ENCODE data around the gene PLXNB1.
"Not testable (repeated sequence)": the region's sequence is repeated elsewhere in the genome, so short reads cannot be mapped to it uniquely, and the experiment has no call there.

Gene PLXNB1

DNA sequence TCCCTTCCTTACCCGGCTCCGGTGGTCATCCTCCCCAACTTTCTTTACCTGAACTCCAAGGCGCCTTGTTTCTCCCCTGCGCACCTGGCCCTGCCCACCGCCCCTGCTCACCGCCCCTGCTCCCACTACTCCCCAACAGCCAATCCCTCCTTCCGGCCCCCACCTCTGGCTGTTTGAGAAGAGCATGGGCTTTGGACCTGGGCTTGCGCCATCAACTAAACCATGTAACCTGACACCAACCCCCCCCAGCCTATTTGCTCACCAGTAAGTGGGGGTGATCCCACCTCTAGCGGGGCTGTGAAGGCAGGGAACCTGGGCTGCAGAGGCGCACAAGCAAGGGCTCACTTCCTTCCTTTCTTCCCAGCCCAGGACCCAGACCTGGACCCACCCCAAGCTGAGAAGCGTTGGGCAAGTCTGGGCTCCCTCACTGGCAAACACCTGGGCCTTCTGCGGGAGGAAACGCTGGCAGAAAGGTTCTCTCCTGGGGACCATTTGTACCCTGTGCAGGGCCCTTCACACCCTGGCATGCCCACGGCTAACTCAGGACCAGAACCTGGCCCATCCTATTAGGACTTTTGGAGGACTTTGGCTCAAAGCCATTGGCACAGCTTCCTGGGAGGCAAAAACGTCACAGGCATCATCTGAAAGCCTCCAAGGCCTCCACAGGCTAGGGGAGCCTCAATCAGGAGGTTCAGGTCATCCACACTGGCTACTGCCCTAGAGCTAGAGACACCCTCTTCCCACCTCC, at the start of gene PLXNB1:
TSS of gene PLXNB1 (minus strand) at position 127 of the 748 bp plus-strand sequence. CDS start 5,475 bp downstream, outside the sequence.
- TF ChIP-seq, protein P1, sequence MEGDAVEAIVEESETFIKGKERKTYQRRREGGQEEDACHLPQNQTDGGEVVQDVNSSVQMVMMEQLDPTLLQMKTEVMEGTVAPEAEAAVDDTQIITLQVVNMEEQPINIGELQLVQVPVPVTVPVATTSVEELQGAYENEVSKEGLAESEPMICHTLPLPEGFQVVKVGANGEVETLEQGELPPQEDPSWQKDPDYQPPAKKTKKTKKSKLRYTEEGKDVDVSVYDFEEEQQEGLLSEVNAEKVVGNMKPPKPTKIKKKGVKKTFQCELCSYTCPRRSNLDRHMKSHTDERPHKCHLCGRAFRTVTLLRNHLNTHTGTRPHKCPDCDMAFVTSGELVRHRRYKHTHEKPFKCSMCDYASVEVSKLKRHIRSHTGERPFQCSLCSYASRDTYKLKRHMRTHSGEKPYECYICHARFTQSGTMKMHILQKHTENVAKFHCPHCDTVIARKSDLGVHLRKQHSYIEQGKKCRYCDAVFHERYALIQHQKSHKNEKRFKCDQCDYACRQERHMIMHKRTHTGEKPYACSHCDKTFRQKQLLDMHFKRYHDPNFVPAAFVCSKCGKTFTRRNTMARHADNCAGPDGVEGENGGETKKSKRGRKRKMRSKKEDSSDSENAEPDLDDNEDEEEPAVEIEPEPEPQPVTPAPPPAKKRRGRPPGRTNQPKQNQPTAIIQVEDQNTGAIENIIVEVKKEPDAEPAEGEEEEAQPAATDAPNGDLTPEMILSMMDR (IDR thresholded peaks at IDR 0.05; ENCODE audit: low read depth, low read length): no peak
- DNase-seq (ENCODE audit: extremely low read depth, low read depth): no peak

DNA sequence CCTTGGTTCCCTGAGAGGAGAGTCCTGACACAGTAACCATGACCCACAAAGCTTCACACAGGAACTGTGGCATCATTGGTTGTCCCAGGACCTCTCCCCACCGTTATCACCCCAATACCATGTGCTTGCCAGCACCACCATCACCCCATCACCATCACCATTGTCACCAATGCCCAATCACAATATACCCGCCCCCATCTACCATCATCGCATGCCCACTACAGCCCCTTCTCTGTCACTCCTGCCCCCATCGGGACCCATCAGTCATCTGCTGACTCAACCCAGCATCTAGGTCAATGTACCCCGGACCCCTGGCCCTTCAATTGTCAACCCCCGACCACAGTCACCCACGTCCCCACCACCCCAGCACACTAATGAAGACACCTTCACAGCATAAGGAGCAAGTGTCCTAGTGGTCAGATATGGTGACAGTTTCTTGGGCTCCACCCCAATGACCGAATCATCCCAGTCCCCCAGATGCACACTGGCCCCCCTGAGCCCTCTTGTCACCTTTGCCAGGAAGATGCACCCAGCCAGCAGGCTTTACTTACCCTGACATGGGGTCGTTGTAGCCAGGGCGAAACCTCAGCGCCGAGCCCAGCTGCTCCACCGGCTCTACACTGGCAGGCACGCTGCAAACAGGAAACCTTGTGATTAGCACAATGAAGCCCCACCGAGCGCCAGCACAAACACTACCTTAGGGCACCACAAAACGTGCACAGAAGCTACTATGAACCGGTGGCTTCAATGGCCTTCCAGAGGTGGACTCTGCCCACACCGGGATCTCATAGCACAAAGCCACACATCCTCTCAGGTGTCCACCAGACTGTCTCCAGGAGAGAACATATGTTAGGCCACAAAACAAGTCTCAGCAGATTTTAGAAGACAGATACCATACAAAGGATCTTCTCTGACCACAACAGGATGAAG, 49.0 kb upstream of the PLXNB1 start:
- TF ChIP-seq, protein P1 (IDR thresholded peaks at IDR 0.05; ENCODE audit: low read depth, low read length): no peak
- DNase-seq (ENCODE audit: extremely low read depth, low read depth): no peak

DNA sequence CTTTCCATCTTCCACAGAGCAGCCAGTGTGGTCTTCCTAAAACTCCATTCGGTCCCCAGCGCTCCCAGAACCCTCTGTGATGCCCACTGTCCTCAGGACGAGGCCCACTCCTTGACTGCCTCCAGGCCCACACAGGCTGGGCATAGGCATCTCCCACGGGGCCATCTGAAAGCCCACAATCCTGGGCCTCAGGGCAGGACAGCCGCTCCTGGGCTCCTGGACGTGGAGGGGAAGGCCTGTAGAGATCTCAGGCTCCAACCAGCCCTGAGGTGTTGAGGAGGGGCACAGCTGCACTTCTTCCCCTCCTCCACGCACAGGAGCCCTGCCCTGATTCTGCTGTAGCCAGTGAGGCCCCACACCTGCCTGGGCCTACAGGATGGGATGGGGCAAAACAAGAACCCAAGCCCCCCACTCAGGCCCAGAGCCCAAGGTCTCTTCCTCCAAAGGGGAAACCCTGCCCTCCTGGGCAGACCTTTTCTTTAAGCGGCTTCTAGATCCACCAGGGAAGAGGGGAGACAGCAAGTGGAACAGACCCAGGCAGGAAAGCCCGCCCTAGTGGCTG, 48.2 kb upstream of the PLXNB1 start:
- TF ChIP-seq, protein P1 (IDR thresholded peaks at IDR 0.05; ENCODE audit: low read depth, low read length): no peak
- DNase-seq (ENCODE audit: extremely low read depth, low read depth): no peak

- TF ChIP-seq, protein P1 (IDR thresholded peaks at IDR 0.05; ENCODE audit: low read depth, low read length): no peak
- no peak for DNase-seq (ENCODE audit: extremely low read depth, low read depth)
Measured at GRCh38 chr3:48476426-48477053, 46.7 kb upstream of the PLXNB1 start.

DNA sequence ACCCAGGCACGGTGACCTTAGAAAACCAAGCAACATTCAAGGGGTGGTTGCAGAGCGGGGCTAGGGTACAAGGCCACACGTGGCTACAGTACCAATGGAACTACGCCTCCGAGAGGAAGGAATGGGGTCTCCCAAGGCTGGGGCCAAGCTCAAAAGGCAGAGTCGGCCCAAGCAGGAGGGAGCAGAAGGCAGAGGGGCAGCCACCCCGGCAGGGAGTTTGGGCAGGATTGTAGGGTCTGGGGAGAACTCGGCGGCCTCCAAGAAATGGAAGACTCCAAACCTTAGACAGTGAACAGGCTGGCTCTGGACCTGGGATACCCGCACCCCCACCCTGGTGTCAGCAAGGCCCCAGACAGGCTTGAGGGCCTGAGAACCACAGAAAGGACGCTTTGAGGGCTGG, 45.3 kb upstream of the PLXNB1 start:
- TF ChIP-seq, protein P1 (IDR thresholded peaks at IDR 0.05; ENCODE audit: low read depth, low read length): no peak
- no peak for DNase-seq (ENCODE audit: extremely low read depth, low read depth)

- TF ChIP-seq, protein P1 (IDR thresholded peaks at IDR 0.05; ENCODE audit: low read depth, low read length): no peak
- no peak for DNase-seq (ENCODE audit: extremely low read depth, low read depth)
Measured at GRCh38 chr3:48474619-48475018, 44.7 kb upstream of the PLXNB1 start.

DNA sequence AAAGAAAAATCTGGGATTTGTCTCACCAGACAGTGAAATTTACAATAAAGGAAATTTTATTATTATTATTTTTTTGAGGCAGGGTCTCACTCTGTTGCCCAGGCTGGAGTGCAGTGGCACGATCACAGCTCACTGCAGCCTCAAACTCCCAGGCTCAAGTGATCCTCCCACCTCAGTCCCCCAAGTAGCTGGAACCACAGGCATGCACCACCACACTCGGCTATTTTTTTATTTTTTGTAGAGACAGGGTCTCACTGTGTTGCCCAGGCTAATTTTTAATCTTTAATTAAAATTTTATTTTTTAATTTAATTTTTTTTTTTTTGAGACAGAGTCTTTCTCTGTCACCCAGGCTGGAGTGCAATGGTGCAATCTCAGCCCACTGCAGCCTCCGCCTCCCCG, 44.1 kb upstream of the PLXNB1 start:
- not testable (repeated sequence) for DNase-seq (ENCODE audit: extremely low read depth, low read depth)
